Esophagus squamous epithelium (tissue), 4 donors: ENCODE data around the gene ATP13A1.

ENCODE experiments used
- CTCF ChIP-seq, 6 experiments: fragments of 450-650 bp in 4 of 6; fragments of 200-600 bp in 2 of 6; sonication (generic) in 2 of 6; IDR thresholded peaks; one replicate each; pipeline ENCODE4 v1.5.1; 2016 to 2019; ENCODE audit warnings: antibody characterized with exemption in 6 of 6, mild to moderate bottlenecking in 4 of 6, moderate library complexity in 4 of 6
- POLR2A ChIP-seq, 4 donors: fragments of 450-650 bp; IDR thresholded peaks; one replicate each; pipeline ENCODE4 v1.6.1; 2017; ENCODE audit warnings: antibody characterized with exemption in 4 of 4, mild to moderate bottlenecking in 4 of 4, moderate library complexity in 3 of 4

- TF ChIP-seq POLR2A (IDR thresholded peaks at IDR 0.05) (no peak), CTCF (IDR thresholded peaks at IDR 0.05) (no peak)
Observed at GRCh38 chr19:19602136-19602712, 61.3 kb downstream of the ATP13A1 start.
